NCI-H146 treated with DMSO at 0.1 percent for 48 hours (cell line): ENCODE results near the gene AATK.

Experiments used
- DNase-seq: peaks from one replicate; lab custom pipeline; 2025; ENCODE audit not compliant: unreplicated experiment; lab: John Stamatoyannopoulos, UW

AATK gene

DNA sequence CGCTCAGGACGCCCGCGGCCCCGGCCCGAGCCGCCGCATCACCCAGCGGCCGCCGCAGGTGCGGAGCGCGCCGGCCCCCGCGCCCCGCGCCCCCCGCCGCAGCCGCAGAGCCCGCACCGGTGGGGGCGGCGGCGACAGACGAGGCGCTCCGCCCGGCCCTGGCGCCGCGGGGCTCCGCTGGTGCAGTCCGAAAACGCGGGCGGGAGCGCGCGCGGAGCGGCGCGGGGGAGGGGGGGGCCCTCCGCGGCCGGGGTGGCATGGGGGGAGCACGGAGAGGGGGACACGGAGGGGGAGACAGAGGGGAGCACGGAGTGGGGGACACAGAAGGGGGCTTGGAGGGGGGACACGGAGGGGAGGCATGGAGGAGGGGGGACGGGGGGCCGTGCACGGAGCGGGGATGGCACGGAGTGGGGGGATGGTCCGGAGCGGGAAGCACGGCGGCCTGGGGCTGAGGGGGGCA, at the start of gene AATK:
Gene AATK (minus strand): TSS at position 189 of the 460 bp plus-strand sequence. CDS start 229 bp downstream, outside the sequence.
- DNase-seq, result no peak

DNA sequence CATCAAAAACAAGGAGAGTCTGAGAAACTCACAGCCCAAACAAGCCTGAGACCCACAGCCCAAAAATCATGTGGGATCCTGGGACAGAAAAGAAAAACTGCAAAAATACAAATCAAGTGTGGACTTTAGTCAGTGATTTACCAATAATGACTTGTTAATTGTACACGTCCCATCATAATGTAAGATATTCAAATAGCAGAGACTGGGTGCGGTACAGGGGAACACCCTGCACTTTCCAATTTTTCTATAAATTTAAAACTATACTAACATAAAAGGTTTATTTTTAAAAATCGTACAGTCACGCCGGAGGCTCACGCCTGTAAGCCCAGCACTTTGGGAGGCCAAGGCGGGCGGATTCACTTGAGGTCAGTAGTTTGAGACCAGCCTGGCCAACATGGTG, 48.0 kb upstream of the AATK start:
- no peak for DNase-seq

DNA sequence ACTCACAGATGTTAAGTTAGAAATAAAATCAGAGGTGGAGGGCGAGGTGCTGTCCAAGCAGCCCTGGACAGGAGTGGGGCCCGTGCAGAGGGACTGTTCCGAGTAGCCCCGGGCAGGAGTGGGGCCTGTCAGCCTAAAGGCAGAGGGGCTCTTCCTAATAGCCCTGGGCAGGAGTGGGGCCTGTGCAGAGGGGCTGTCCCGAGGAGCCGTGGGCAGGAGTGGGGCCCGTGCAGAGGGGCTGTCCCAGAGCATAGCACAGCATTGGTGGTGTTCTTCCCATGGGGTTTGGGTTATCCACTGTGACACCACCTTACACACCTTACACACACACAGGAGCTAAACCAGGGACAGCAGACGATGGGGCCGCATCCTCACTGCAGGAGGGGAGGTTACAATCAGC, 46.3 kb upstream of the AATK start:
- no peak for DNase-seq

- no peak for DNase-seq
Observed at GRCh38 chr17:81210868-81211267, 44.8 kb upstream of the AATK start.

DNA sequence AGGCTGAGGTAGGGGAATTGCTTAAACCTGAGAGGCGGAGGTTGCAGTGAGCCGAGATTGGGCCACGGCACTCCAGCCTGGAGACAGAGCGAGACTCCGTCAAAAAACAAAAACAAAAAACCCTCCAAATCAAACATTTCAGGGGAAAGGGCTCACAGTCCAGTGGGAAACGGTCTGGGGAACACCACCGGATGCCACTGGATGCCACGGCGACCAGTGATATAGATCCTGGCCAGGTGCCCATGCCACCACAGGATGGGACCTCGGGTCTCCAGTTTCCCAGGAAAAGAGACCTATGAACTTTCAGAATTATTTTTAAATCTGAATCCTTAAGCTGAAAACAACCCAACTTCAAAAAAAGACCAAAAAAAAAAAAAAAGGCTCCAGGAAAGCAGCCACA, 44.4 kb upstream of the AATK start:
- DNase-seq, result no peak

GRCh38 chr17:81209141-81209540, 43.1 kb upstream of the AATK start:
- no peak for DNase-seq

- no peak for DNase-seq
Observed at GRCh38 chr17:81208651-81209050, 42.6 kb upstream of the AATK start.

DNA sequence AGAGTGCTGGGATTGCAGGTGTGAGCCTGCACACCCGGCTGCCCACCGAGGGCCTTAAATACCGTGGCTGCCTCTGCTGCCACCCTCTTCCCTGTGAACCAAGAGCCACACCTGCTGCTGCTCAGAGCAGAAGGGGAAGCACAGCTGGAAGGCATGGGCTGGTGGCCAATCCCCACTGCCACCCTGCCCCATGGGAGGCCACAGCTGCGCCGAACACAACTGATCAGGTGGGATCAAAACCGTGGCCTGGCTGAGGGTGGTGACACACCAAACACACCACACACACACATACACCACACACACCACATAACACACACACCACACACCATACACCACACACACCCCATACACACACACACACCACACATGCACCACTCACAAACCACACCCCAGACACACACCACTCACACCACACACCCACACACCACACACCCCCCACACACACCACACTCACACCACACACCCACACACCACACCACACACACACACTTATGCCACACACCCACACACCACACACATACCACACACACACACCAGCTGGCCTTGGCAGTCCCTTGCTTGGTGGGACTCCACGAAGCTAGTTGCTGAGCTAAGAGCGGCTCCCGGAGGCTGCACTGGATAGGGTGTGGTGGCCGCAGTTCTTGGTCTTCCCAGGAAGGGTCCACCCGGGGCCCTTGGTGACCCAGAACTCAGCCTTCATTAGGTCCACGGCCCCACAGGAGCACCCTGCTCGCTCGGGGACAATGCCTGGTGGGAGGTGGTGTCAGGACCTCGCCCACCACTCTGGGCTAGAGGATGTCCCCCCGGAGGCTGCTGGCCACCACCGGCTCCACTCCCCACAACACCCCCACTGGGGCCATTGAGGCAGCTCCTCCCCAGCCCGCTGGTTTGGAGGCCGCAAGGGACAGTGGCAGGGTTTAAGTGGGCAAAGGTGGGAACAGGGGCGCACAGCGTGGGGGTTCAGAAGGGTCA, 41.9 kb upstream of the AATK start:
- DNase-seq, result no peak

DNA sequence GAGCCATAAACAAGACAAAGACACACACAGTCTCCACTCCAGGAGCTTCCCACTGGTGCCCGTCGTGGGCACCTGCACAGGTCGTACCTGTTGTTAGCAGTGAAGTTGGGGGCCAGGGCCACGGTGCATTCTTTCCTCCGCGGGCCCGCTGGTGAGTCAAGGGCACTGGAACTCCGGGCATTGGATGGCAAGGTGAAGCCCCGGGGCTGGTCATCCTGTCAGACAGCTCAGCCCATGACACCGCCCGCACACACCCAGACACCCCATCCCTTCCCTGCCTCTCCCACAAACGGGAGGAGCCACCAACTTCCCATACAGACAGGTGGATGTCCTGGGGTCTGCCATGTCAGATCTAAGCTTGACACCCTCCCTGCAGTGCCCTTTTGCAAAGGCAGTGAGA, 40.6 kb upstream of the AATK start:
- no peak for DNase-seq

DNA sequence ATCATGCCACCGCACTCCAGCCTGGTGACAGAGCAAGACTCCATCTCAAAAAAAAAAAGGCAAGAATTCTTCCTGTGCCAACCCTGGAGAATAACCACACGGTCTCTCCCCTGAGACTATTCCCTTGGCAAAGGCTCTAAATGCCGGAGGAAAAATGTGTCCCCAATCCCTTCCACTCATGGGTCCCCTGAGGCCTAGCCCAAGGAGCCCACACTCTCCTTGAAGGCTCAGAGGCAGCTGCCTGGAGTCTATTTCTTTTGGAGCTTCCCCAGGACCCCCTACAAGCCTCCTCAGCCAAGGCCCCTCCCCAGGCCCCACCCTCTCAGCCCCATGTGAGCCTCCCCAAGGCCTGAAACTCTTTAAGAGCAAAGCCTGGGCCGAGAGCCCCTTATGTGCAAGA, 40.1 kb upstream of the AATK start:
- DNase-seq, result no peak

- no peak for DNase-seq
Observed at GRCh38 chr17:81204578-81204977, 38.6 kb upstream of the AATK start.

DNA sequence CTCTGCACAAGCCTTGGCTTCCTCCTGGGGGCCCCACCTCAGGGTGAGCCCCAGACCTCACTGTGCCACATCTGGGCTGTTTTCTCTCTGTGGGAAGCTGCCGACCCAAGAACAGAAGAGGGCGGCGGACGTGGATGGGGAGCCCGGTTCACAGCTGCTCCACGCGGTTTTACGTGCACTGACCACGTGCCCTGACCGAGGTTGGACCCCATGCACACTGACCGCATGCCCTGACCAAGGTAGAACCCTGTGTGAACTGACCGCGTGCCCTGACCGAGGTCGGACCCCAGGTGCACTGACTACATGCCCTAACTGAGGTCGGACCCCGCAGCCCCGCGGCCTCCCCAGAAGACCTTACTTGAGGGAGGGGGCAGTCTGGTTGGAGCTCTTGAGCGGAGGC, 37.1 kb upstream of the AATK start:
- no peak for DNase-seq

- DNase-seq, result no peak
Observed at GRCh38 chr17:81202318-81202717, 36.3 kb upstream of the AATK start.

- DNase-seq, result peak; percentile 2
Observed at GRCh38 chr17:81200695-81201580, 34.9 kb upstream of the AATK start.

DNA sequence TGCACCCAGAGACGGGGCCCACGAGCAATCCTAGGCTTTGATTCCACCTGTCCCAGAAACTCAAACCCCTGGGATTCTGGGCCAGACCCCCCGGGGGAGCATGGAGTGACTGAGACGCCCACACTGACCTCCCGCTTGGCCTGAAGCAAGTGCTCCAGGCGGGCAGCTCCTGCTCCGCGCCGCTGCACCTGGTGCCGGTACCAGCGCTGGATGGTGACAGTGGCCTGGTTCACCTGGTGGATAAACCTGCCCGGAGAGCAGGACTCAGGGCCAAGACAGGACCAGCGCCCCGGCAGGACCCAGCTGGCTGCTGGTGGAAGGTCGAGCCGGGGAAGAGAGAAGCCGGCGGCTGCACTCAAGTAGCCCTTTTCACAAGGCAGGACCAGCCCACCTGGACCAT, 34.2 kb upstream of the AATK start:
- no peak for DNase-seq

DNA sequence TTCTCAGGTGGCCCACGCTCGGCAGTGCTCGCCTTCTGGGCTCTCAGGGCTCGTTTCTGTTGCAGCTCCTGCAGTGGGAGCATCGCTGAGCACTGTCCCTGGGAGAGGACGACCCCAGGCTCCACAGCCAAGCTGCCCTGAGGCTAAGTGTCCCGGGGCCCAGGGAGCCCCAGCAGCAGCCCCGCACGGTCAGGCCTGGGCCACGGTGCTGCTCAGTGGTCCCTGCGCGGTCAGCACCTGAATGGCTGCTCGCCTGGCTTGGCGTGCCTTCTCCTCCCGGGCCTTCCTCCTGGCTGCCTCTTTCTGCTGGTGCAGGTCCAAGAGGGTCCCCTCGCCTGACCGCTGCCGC, 33.4 kb upstream of the AATK start:
- no peak for DNase-seq

DNA sequence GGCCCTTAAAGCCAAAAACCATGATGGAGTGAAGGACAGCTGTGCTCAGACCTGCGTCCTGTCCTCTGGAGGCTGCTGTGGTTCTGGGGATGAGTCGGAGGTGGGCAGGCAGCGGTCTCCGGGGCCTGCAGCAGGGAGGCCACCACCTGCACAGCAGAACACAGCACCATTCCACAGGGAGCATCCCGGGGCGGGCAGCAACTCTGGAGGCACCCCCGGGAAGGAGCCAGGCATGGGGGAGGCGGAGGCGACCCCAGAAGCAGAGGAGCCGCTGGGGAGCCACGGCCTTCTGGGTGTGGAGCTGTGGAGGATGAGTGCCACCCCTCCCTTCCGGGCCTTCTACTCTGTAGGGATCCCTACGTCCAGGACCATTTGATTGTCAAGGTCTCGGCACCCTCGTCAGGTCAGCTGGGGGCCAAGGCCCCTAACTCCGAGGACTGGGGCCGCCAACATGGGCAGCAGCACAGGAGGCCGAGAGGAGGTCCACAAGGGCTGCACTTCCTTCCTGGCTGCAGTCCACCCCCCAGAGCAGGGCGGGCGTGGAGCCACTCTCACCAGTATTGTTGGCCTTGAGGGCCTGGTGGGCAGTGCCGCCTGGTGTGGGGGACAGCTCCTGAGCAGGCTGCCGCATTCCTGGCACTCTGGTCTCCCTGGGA, 32.9 kb upstream of the AATK start:
- DNase-seq, result no peak

GRCh38 chr17:81197831-81198490, 31.9 kb upstream of the AATK start:
- DNase-seq, result no peak

- DNase-seq, result no peak
Observed at GRCh38 chr17:81197409-81197795, 31.4 kb upstream of the AATK start.

GRCh38 chr17:81196505-81197408, 30.7 kb upstream of the AATK start:
- DNase-seq, result no peak
